Kidney (tissue), 14 donors: ENCODE measurements around the gene CLMN. TPM values are rescaled to one million over a fixed set of nuclear protein-coding genes. Genes with fewer than 3 reads are reported as not detected.

Experiments
- DNase-seq, 5 donors: peaks; one replicate each; pipeline ENCODE4 v3.0.0-alpha.2; 2013 to 2020
- FAIRE-seq: peaks from 2 replicates; lab custom pipeline; 2012; peaks lifted over from hg19 to GRCh38; lab: Jason Lieb, UNC
- H3K27ac ChIP-seq, 2 donors: one replicate each; pipeline ENCODE4 v1.7.0; 2013; ENCODE audit warnings: low read depth in 2 of 2, low read length in 2 of 2, inconsistent platforms in 1 of 2
- H3K27me3 ChIP-seq: one replicate; pipeline ENCODE4 v1.7.1; 2013; ENCODE audit warnings: low read length, inconsistent platforms; ENCODE audit not compliant: control insufficient read depth, insufficient read depth
- H3K36me3 ChIP-seq, 3 donors: one replicate each; pipeline versions ENCODE4 v1.7.0 to v1.7.1; 2013; ENCODE audit warnings: low read length in 3 of 3, control low read depth in 1 of 3, inconsistent platforms in 1 of 3; ENCODE audit not compliant: insufficient read depth in 3 of 3, control insufficient read depth in 2 of 3
- H3K4me1 ChIP-seq, 3 donors: one replicate each; pipeline versions ENCODE4 v1.7.0 to v1.7.1; 2013; ENCODE audit warnings: low read length in 3 of 3, inconsistent platforms in 1 of 3, low read depth in 1 of 3; ENCODE audit not compliant: control insufficient read depth in 2 of 3, insufficient read depth in 2 of 3
- H3K4me3 ChIP-seq, 3 donors: one replicate each; pipeline versions ENCODE4 v1.7.0 to v1.8.1; 2013; ENCODE audit warnings: low read length in 3 of 3, control low read depth in 1 of 3, inconsistent platforms in 1 of 3
- H3K9ac ChIP-seq, 3 donors: one replicate each; pipeline versions ENCODE4 v1.7.0 to v1.7.1; 2013; ENCODE audit warnings: low read length in 3 of 3, control low read depth in 1 of 3, inconsistent platforms in 1 of 3
- H3K9me3 ChIP-seq, 3 donors: one replicate each; pipeline versions ENCODE4 v1.7.0 to v1.7.1; 2013; ENCODE audit warnings: low read length in 3 of 3, control low read depth in 1 of 3, inconsistent platforms in 1 of 3; ENCODE audit not compliant: control insufficient read depth in 2 of 3, insufficient read depth in 1 of 3
- CTCF ChIP-seq: IDR thresholded peaks from 3 replicates; pipeline ENCODE4 v1.5.1; 2012; ENCODE audit warnings: mild to moderate bottlenecking, moderate library complexity, borderline replicate concordance; ENCODE audit not compliant: insufficient read depth; ENCODE audit errors: extremely low read depth
- intact Hi-C: fragments of 100-400 bp; cut with DNase I; formaldehyde crosslinking; loops from one replicate; pipeline ENCODE4 v1.11.1; 2022
- polyA plus RNA-seq: library from polyadenylated mRNA; stranded (reverse); fragments of 350-450 nt; fragmentation: Illumina TruSeq; extraction: RNeasy Lipid Tissue Mini Kit (QIAGEN cat#74804); gene quantifications from one replicate; pipeline ENCODE4 v1.2.3, GENCODE V29; 2014; ENCODE audit warnings: low read depth, low replicate concordance; ENCODE audit not compliant: insufficient read depth
- total RNA-seq: library from RNA; stranded (reverse); fragmentation: NEBNext Ultra II Directional; extraction: Animal tissue kit (Norgen Biotek cat#: 25700); gene quantifications from one replicate; pipeline ENCODE4 v1.2.1, GENCODE V29; 2021
- donor health status: control.
- donor health status: control.
- donor health status: control.
- donor health status: control.
- donor health status: control.
- donor health status: DM: yes; HTN: yes; CAD: no.
- donor health status: Normal renal cell carcinoma (clear cell type).

CLMN gene
- total and polyA plus RNA-seq, 2 donors from 2014 or later = 33.1 to 151 TPM

- H3K36me3 ChIP-seq = no peaks in the 10 kb centered on the region
- peaks cover 0 to 15% (median 14%) of the 10 kb centered on the region in 3 donors for H3K4me1 ChIP-seq
- no peak overlapping the region for H3K27ac ChIP-seq
- intact Hi-C loops = no loop called here
- FAIRE-seq (no peak), DNase-seq (no peak)
- no peak for TF ChIP-seq CTCF
- H3K9me3 ChIP-seq = no peaks in the 10 kb centered on the region
- H3K9ac ChIP-seq = no peak overlapping the region
- no peak overlapping the region for H3K4me3 ChIP-seq
- no peaks in the 10 kb centered on the region for H3K27me3 ChIP-seq
Observed at GRCh38 chr14:95364481-95365209, 44.9 kb upstream of the CLMN start.

- H3K4me3 ChIP-seq = no peak overlapping the region
- TF ChIP-seq CTCF = no peak
- H3K27ac ChIP-seq = no peak overlapping the region
- H3K27me3 ChIP-seq = no peaks in the 10 kb centered on the region
- H3K9me3 ChIP-seq = no peaks in the 10 kb centered on the region
- DNase-seq = peak in 1 of 5 donors; percentile 27
- no peaks in the 10 kb centered on the region for H3K36me3 ChIP-seq
- intact Hi-C loops = no loop called here
- H3K9ac ChIP-seq = no peak overlapping the region
- FAIRE-seq = no peak
- H3K4me1 ChIP-seq = peaks cover 0 to 15% (median 14%) of the 10 kb centered on the region in 3 donors
Observed at GRCh38 chr14:95363468-95363954, 43.8 kb upstream of the CLMN start.

GRCh38 chr14:95362138-95362494 lies 42.4 kb upstream of the CLMN start:
- TF ChIP-seq CTCF = no peak
- H3K36me3 ChIP-seq = no peaks in the 10 kb centered on the region
- H3K27ac ChIP-seq = peak overlapping the region in 1 of 2 donors; percentile 24
- H3K4me3 ChIP-seq = peak overlapping the region in 2 of 3 donors; percentile 29 to 56
- intact Hi-C loops = no loop called here
- no peaks in the 10 kb centered on the region for H3K27me3 ChIP-seq
- FAIRE-seq (no peak), DNase-seq (no peak)
- H3K9me3 ChIP-seq = no peaks in the 10 kb centered on the region
- peaks cover 0 to 15% (median 14%) of the 10 kb centered on the region in 3 donors for H3K4me1 ChIP-seq
- H3K9ac ChIP-seq = no peak overlapping the region
